LNCaP clone FGC (cell line): ENCODE data around the gene AHSG.

Experiments used
- DNase-seq: peaks from one replicate; pipeline ENCODE4 v3.0.0-alpha.2; 2011; ENCODE audit warnings: low read depth
- H3K4me3 ChIP-seq: 2 replicates; pipeline ENCODE4 v1.5.1; 2011; ENCODE audit warnings: mild to moderate bottlenecking, low read depth, low read length, control low read depth
- CTCF ChIP-seq: IDR thresholded peaks from 2 replicates; pipeline ENCODE4 v1.5.1; 2012; ENCODE audit warnings: mild to moderate bottlenecking; ENCODE audit not compliant: control insufficient read depth, insufficient read depth; ENCODE audit errors: extremely low read depth

AHSG gene

GRCh38 chr3:186664119-186664495 is 51.2 kb downstream of the AHSG start:
- H3K4me3 ChIP-seq: no peak overlapping the region
- DNase-seq: no peak
- TF ChIP-seq CTCF: no peak

GRCh38 chr3:186664506-186664905 is 51.6 kb downstream of the AHSG start:
- TF ChIP-seq CTCF: no peak
- H3K4me3 ChIP-seq: no peak overlapping the region
- DNase-seq: no peak

GRCh38 chr3:186665625-186666188 is 52.8 kb downstream of the AHSG start, which contains the start of gene HRG:
TSS of gene HRG (plus strand) at chr3:186666014. CDS start at chr3:186666032, 18 bp downstream.
- no peak within 1 kb of the TSS for H3K4me3 ChIP-seq
- no peak for DNase-seq
- TF ChIP-seq CTCF: no peak

- no peak overlapping the region for H3K4me3 ChIP-seq
- no peak for DNase-seq
- no peak for TF ChIP-seq CTCF
These were observed 55.6 kb downstream of the AHSG start for GRCh38 chr3:186668426-186668825.

- no peak for DNase-seq
- no peak overlapping the region for H3K4me3 ChIP-seq
- TF ChIP-seq CTCF: no peak
These were observed 56.7 kb downstream of the AHSG start for GRCh38 chr3:186669378-186670084.

GRCh38 chr3:186670155-186670554 is 57.3 kb downstream of the AHSG start:
- H3K4me3 ChIP-seq: no peak overlapping the region
- DNase-seq: no peak
- no peak for TF ChIP-seq CTCF
